ENCODE measurements around the gene DIPK1B. TPM values are rescaled to one million over a fixed set of nuclear protein-coding genes. Genes with fewer than 3 reads are reported as not detected.

Gene DIPK1B
- total RNA-seq, 4 donors from 2014 or later = 19.4 to 23.6 (median 22.6) TPM

DNA sequence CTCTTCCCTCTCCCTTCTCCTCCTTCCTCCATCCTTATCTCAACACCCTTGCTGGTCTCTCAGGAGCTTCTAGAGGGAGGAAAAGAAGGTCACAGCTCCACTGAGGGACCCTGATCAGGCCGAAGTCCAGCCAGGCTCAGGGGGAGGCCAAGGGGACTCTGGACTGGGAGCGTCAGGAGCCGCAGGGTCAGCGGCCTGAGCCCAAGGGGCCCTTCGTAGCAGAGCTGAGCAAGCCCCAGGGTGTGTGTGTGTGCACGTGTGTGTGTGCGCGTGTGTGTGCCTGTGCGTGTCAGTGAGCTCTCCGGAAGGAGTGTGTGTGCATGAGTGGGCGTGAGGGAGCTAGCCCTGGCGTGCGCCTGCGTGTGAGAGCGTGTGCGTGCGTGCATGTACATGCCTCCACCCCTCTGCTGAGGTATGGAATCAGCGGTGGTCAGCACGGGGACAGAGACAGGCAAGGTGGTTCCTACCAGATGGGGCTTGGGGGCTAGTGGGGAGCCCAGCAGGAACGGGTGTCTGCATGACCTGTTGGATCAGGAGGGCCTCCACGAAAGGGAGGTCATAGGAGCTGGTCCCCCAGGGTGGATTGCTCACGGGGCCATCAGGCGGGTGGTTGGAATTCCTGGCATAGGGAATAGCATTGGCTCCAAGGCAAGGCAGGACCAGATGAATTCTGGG, 15.1 kb upstream of the DIPK1B start:
- H3K4me3 ChIP-seq (replicated peaks in 1 of 3) = no peak overlapping the region
- H3K4me1 ChIP-seq = peaks cover 32 to 59% of the 10 kb centered on the region in 2 donors
- 72 to 79% methylated on average over 23 of the region's 23 CpGs for WGBS, 2 donors
- no peaks in the 10 kb centered on the region for H3K27me3 ChIP-seq
- no peaks in the 10 kb centered on the region for H3K36me3 ChIP-seq
- no peak overlapping the region for H3K27ac ChIP-seq
- no peaks in the 10 kb centered on the region for H3K9me3 ChIP-seq
- TF ChIP-seq POLR2A (IDR thresholded peaks at IDR 0.05) = no peak
- TF ChIP-seq, protein P1, sequence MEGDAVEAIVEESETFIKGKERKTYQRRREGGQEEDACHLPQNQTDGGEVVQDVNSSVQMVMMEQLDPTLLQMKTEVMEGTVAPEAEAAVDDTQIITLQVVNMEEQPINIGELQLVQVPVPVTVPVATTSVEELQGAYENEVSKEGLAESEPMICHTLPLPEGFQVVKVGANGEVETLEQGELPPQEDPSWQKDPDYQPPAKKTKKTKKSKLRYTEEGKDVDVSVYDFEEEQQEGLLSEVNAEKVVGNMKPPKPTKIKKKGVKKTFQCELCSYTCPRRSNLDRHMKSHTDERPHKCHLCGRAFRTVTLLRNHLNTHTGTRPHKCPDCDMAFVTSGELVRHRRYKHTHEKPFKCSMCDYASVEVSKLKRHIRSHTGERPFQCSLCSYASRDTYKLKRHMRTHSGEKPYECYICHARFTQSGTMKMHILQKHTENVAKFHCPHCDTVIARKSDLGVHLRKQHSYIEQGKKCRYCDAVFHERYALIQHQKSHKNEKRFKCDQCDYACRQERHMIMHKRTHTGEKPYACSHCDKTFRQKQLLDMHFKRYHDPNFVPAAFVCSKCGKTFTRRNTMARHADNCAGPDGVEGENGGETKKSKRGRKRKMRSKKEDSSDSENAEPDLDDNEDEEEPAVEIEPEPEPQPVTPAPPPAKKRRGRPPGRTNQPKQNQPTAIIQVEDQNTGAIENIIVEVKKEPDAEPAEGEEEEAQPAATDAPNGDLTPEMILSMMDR (IDR thresholded peaks at IDR 0.05) = no peak
- DNase-seq = no peak
- intact Hi-C loops (cut with DNase I) = no loop called here

- peak in 1 of 2 donors; percentile 43 for DNase-seq
- Histone ChIP-seq H3K36me3 (no peaks in the 10 kb centered on the region), H3K4me3 (replicated peaks in 1 of 3) (no peak overlapping the region), H3K27me3 (no peaks in the 10 kb centered on the region), H3K27ac (no peak overlapping the region), H3K4me1 (peaks cover 30 to 52% of the 10 kb centered on the region in 2 donors), H3K9me3 (no peaks in the 10 kb centered on the region)
- WGBS, 2 donors = 54 to 59% methylated on average over 20 of the region's 20 CpGs
- TF ChIP-seq, protein P1 (IDR thresholded peaks at IDR 0.05) = no peak
- TF ChIP-seq POLR2A (IDR thresholded peaks at IDR 0.05) = no peak
- intact Hi-C loops (cut with DNase I) = no loop called here
These were observed 14.4 kb upstream of the DIPK1B start for GRCh38 chr9:136697821-136698526.

GRCh38 chr9:136698635-136699246, 13.6 kb upstream of the DIPK1B start:
- WGBS, 2 donors = 91 to 92% methylated on average over 11 of the region's 11 CpGs
- no peaks in the 10 kb centered on the region for H3K36me3 ChIP-seq
- H3K27ac ChIP-seq = no peak overlapping the region
- H3K4me3 ChIP-seq (replicated peaks in 1 of 3) = no peak overlapping the region
- H3K4me1 ChIP-seq = peaks cover 23 to 44% of the 10 kb centered on the region in 2 donors
- TF ChIP-seq, protein P1 (IDR thresholded peaks at IDR 0.05) = no peak
- no peak for TF ChIP-seq POLR2A (IDR thresholded peaks at IDR 0.05)
- no peak for DNase-seq
- intact Hi-C loops (cut with DNase I) = no loop called here
- no peaks in the 10 kb centered on the region for H3K9me3 ChIP-seq
- no peaks in the 10 kb centered on the region for H3K27me3 ChIP-seq

DNA sequence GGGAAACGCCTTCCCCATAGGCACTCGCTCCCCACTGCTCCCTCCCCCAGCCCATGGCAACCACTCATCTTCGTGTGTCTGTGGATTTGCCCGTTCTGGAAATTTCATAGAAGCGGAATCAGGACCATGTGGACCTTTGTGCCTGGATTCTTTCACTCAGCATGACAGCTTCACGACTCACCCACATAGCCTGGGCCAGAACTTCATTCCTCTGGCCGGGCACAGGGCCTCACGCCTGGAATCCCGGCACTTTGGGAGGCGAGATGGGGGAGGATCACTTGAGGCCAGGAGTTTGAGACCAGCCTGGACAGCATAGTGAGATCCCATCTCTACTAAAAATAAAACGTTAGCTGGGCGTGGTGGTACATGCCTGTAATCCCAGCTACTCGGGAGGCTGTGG, 12.1 kb upstream of the DIPK1B start:
- Histone ChIP-seq H3K4me1 (peaks cover 7 to 29% of the 10 kb centered on the region in 2 donors), H3K27ac (no peak overlapping the region), H3K27me3 (no peaks in the 10 kb centered on the region), H3K4me3 (replicated peaks in 1 of 3) (no peak overlapping the region), H3K36me3 (no peaks in the 10 kb centered on the region), H3K9me3 (no peaks in the 10 kb centered on the region)
- 83 to 86% methylated on average over 13 of the region's 13 CpGs for WGBS, 2 donors
- no peak for TF ChIP-seq POLR2A (IDR thresholded peaks at IDR 0.05)
- TF ChIP-seq, protein P1 (IDR thresholded peaks at IDR 0.05) = no peak
- no peak for DNase-seq
- intact Hi-C loops (cut with DNase I) = no loop called here

All from thyroid gland (tissue), 4 donors.